Activated naive CD4-positive, alpha-beta T cell treated with anti-CD3 and anti-CD28 coated beads, Interleukin-2, amount 10 ng/mL, durations not matched to agents 7 days and 5 days (primary cell): ENCODE data around the gene BAD.
A peak's percentile ranks its signal among the peaks of the same experiment; 100 is the strongest.

Experiments used
- CTCF ChIA-PET: fragments of 350-600 bp; sonication (Branson Sonifier 250); formaldehyde crosslinking; loops from one replicate; lab custom pipeline; 2021; ENCODE audit warnings: antibody characterized with exemption; lab: Charles Lee
- DNase-seq: peaks from one replicate; pipeline ENCODE4 v3.0.0-alpha.2; 2020
- H3K27ac Mint-ChIP-seq: one replicate; pipeline ENCODE4 v1.8.0; 2021; ENCODE audit warnings: mild to moderate bottlenecking, moderate library complexity, mixed read lengths
- H3K27me3 Mint-ChIP-seq: one replicate; pipeline ENCODE4 v1.8.0; 2021; ENCODE audit warnings: mild to moderate bottlenecking, mixed read lengths
- H3K36me3 Mint-ChIP-seq: one replicate; pipeline ENCODE4 v1.8.0; 2021; ENCODE audit warnings: mixed read lengths
- H3K4me1 Mint-ChIP-seq: one replicate; pipeline ENCODE4 v1.8.0; 2021; ENCODE audit warnings: mixed read lengths
- H3K4me3 Mint-ChIP-seq: one replicate; pipeline ENCODE4 v1.8.0; 2021; ENCODE audit warnings: mild to moderate bottlenecking, moderate library complexity, mixed read lengths
- H3K9me3 Mint-ChIP-seq: one replicate; pipeline ENCODE4 v1.8.0; 2021; ENCODE audit warnings: mixed read lengths

BAD gene

GRCh38 chr11:64230171-64230984, 54.1 kb downstream of the BAD start, which contains the start of gene DNAJC4:
DNAJC4 (plus strand) TSS chr11:64230548; CDS start chr11:64230855, 307 bp downstream.
- H3K4me3 Mint-ChIP-seq, result peak within 1 kb of the TSS; percentile 87
- peak; percentile 95 for DNase-seq
- H3K27ac Mint-ChIP-seq, result peak within 1 kb of the TSS; percentile 91
- CTCF ChIA-PET, result interaction anchor here (1.0 to 1.6 kb wide), 3 partner anchors 24 to 74 kb away, joined by 3 read pairs; partner anchors contain the start of gene FERMT3
- H3K4me1 Mint-ChIP-seq, result peaks cover 61% of the 10 kb centered on the region
- no peaks in the 10 kb centered on the region for H3K27me3 Mint-ChIP-seq
- peaks cover 10% of the 10 kb centered on the region for H3K36me3 Mint-ChIP-seq
- H3K9me3 Mint-ChIP-seq, result no peaks in the 10 kb centered on the region

GRCh38 chr11:64229744-64230170, 54.7 kb downstream of the BAD start:
- peaks cover 12% of the 10 kb centered on the region for H3K36me3 Mint-ChIP-seq
- H3K9me3 Mint-ChIP-seq, result no peaks in the 10 kb centered on the region
- H3K4me1 Mint-ChIP-seq, result peaks cover 63% of the 10 kb centered on the region
- H3K4me3 Mint-ChIP-seq, result peak overlapping the region; percentile 87
- CTCF ChIA-PET, result interaction anchor here (1.0 to 1.6 kb wide), 3 partner anchors 23 to 75 kb away, joined by 3 read pairs; partner anchors contain the start of gene FERMT3
- H3K27me3 Mint-ChIP-seq, result no peaks in the 10 kb centered on the region
- peak overlapping the region; percentile 91 for H3K27ac Mint-ChIP-seq
- DNase-seq, result no peak

GRCh38 chr11:64229090-64229743, 55.2 kb downstream of the BAD start:
- peaks cover 12% of the 10 kb centered on the region for H3K36me3 Mint-ChIP-seq
- H3K27me3 Mint-ChIP-seq, result no peaks in the 10 kb centered on the region
- peaks cover 65% of the 10 kb centered on the region for H3K4me1 Mint-ChIP-seq
- CTCF ChIA-PET, result no interaction called here
- peak overlapping the region; percentile 91 for H3K27ac Mint-ChIP-seq
- H3K4me3 Mint-ChIP-seq, result peak overlapping the region; percentile 87
- no peak for DNase-seq
- H3K9me3 Mint-ChIP-seq, result no peaks in the 10 kb centered on the region

- H3K27me3 Mint-ChIP-seq, result no peaks in the 10 kb centered on the region
- DNase-seq, result no peak
- no peaks in the 10 kb centered on the region for H3K9me3 Mint-ChIP-seq
- H3K27ac Mint-ChIP-seq, result peak overlapping the region; percentile 83
- H3K4me3 Mint-ChIP-seq, result peak overlapping the region; percentile 86
- CTCF ChIA-PET, result interaction anchor here (1.9 to 5.1 kb wide), 2 partner anchors 17 to 21 kb away, joined by 7 to 48 read pairs; partner anchors contain the start of gene FERMT3
- H3K36me3 Mint-ChIP-seq, result peaks cover 12% of the 10 kb centered on the region
- H3K4me1 Mint-ChIP-seq, result peaks cover 59% of the 10 kb centered on the region
These were observed 57.0 kb downstream of the BAD start for GRCh38 chr11:64227405-64227956.

GRCh38 chr11:64226507-64227051, 57.9 kb downstream of the BAD start:
- peak; percentile 81 for DNase-seq
- H3K27ac Mint-ChIP-seq, result peak overlapping the region; percentile 83
- no peaks in the 10 kb centered on the region for H3K9me3 Mint-ChIP-seq
- H3K4me1 Mint-ChIP-seq, result peaks cover 50% of the 10 kb centered on the region
- peak overlapping the region; percentile 86 for H3K4me3 Mint-ChIP-seq
- no peaks in the 10 kb centered on the region for H3K27me3 Mint-ChIP-seq
- peaks cover 12% of the 10 kb centered on the region for H3K36me3 Mint-ChIP-seq
- CTCF ChIA-PET, result interaction anchor here (1.1 to 5.1 kb wide), 5 partner anchors 9 to 24 kb away, joined by 3 to 48 read pairs (median 7); partner anchors contain the start of genes FERMT3 and FKBP2

- Mint-ChIP-seq H3K27ac (peak within 1 kb of the TSS; percentile 87), H3K4me1 (peaks cover 46% of the 10 kb centered on the region), H3K9me3 (no peaks in the 10 kb centered on the region), H3K4me3 (peak within 1 kb of the TSS; percentile 86), H3K36me3 (peaks cover 15% of the 10 kb centered on the region), H3K27me3 (no peaks in the 10 kb centered on the region)
- CTCF ChIA-PET, result interaction anchor here (1.1 to 5.1 kb wide), 6 partner anchors 10 to 24 kb away, joined by 3 to 48 read pairs (median 6); partner anchors contain the start of genes FERMT3 and FKBP2
- peak; percentile 95 for DNase-seq
These were observed 58.6 kb downstream of the BAD start, which contains the start of the genes NUDT22 and TRPT1 for GRCh38 chr11:64225608-64226506. NUDT22 (plus strand) TSS chr11:64226274; CDS start chr11:64226653, 379 bp downstream. TRPT1 (minus strand) TSS chr11:64226186; CDS start chr11:64225860, 326 bp downstream.

- DNase-seq, result no peak
- H3K36me3 Mint-ChIP-seq, result peaks cover 15% of the 10 kb centered on the region
These were observed 59.4 kb downstream of the BAD start for GRCh38 chr11:64224891-64225607.

GRCh38 chr11:64224151-64224890, 60.1 kb downstream of the BAD start:
- no peaks in the 10 kb centered on the region for H3K9me3 Mint-ChIP-seq
- H3K4me1 Mint-ChIP-seq, result peaks cover 37% of the 10 kb centered on the region
- CTCF ChIA-PET, result interaction anchor here (1.8 to 5.1 kb wide), 2 partner anchors 18 to 21 kb away, joined by 6 to 48 read pairs; partner anchors contain the start of gene FERMT3
- no peak for DNase-seq
- H3K27ac Mint-ChIP-seq, result no peak overlapping the region
- peaks cover 12% of the 10 kb centered on the region for H3K36me3 Mint-ChIP-seq
- H3K27me3 Mint-ChIP-seq, result no peaks in the 10 kb centered on the region
- peak overlapping the region; percentile 86 for H3K4me3 Mint-ChIP-seq

More at GRCh38 chr11:64224891-64225607, 59.4 kb downstream of the BAD start:
- Mint-ChIP-seq H3K4me1 (peaks cover 44% of the 10 kb centered on the region), H3K4me3 (peak overlapping the region; percentile 86), H3K27ac (peak overlapping the region; percentile 87), H3K9me3 (no peaks in the 10 kb centered on the region), H3K27me3 (no peaks in the 10 kb centered on the region)
- CTCF ChIA-PET, result interaction anchor here (1.6 to 5.1 kb wide), 3 partner anchors 16 to 20 kb away, joined by 6 to 48 read pairs (median 7); partner anchors contain the start of genes FERMT3 and FKBP2

GRCh38 chr11:64223001-64223651, 61.3 kb downstream of the BAD start:
- Mint-ChIP-seq H3K9me3 (no peaks in the 10 kb centered on the region), H3K4me1 (peaks cover 29% of the 10 kb centered on the region), H3K27ac (no peak overlapping the region), H3K4me3 (no peak overlapping the region), H3K27me3 (no peaks in the 10 kb centered on the region), H3K36me3 (peaks cover 16% of the 10 kb centered on the region)
- CTCF ChIA-PET, result interaction anchor here (5.1 kb wide), 1 partner anchor 17 kb away, joined by 48 read pairs; the partner anchor contains the start of gene FERMT3
- no peak for DNase-seq

GRCh38 chr11:64222651-64223000, 61.8 kb downstream of the BAD start:
- peaks cover 18% of the 10 kb centered on the region for H3K36me3 Mint-ChIP-seq
- H3K4me1 Mint-ChIP-seq, result peaks cover 24% of the 10 kb centered on the region
- H3K4me3 Mint-ChIP-seq, result no peak overlapping the region
- H3K27ac Mint-ChIP-seq, result peak overlapping the region; percentile 24
- CTCF ChIA-PET, result no interaction called here
- no peak for DNase-seq
- H3K27me3 Mint-ChIP-seq, result no peaks in the 10 kb centered on the region
- no peaks in the 10 kb centered on the region for H3K9me3 Mint-ChIP-seq

- Mint-ChIP-seq H3K4me1 (peaks cover 17% of the 10 kb centered on the region), H3K27me3 (no peaks in the 10 kb centered on the region), H3K36me3 (peaks cover 24% of the 10 kb centered on the region), H3K4me3 (no peak overlapping the region), H3K9me3 (no peaks in the 10 kb centered on the region), H3K27ac (no peak overlapping the region)
- CTCF ChIA-PET, result no interaction called here
- no peak for DNase-seq
These were observed 63.7 kb downstream of the BAD start for GRCh38 chr11:64220798-64221197.
